Lower leg skin (tissue), 3 donors: ENCODE results near the gene KAZN.

ENCODE experiments used
- CTCF ChIP-seq, 3 donors: fragments of 450-650 bp; IDR thresholded peaks; one replicate each; pipeline ENCODE4 v1.5.1; 2016; ENCODE audit warnings: antibody characterized with exemption in 3 of 3, mild to moderate bottlenecking in 3 of 3, moderate library complexity in 2 of 3
- POLR2A ChIP-seq, 2 donors: fragments of 450-650 bp; IDR thresholded peaks; one replicate each; pipeline ENCODE4 v1.6.1; 2016 to 2017; ENCODE audit warnings: antibody characterized with exemption in 2 of 2, mild to moderate bottlenecking in 1 of 2, moderate library complexity in 1 of 2

DNA sequence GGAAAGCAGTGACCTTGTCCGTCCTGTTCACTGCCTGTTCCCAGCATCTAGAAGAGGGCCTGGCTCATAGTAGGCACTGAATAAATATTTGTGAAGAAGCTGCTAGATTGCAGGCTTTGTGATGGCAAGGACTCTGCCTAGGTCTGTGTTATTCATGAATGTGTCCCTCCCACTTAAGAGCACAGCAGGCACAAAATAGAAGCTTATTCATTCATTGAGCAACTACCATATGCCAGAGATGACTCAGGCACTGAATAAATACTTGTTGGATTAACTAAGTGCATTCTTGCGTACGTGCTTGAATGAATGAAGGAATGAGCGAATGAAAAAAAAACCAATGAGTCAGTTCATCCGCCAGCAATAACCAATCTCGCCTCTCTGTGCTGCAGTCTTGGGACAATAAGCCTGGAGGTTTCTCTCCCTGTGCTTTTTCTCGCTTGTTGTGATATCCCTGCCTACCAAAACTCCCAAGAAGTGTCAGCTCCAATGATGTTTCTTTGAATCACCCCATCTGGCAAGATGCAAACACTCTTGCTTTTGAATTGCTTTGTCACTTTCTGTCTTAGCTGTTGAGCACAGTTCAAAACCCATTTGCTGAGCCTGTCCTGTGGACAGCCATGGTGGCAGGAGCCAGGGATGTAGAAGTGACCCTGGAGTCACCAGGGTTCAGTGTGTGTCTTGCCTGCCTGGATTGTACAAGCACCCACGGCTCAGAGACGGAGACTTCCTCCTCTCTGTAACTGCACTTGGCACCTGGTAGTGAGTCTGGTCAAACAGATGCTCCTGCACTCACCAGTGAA is 143.9 kb downstream of the KAZN start:
- TF ChIP-seq POLR2A (IDR thresholded peaks at IDR 0.05) = no peak
- TF ChIP-seq CTCF (IDR thresholded peaks at IDR 0.05) = no peak
